Liver (tissue), 9 donors: ENCODE data around the gene PPARD. TPM values are rescaled to one million over a fixed set of nuclear protein-coding genes. Genes with fewer than 3 reads are reported as not detected.

Source experiments
- DNase-seq: peaks from one replicate; pipeline ENCODE4 v3.0.0-alpha.2; 2017; ENCODE audit warnings: low spot score
- H3K27ac ChIP-seq, 2 donors: one replicate each; pipeline ENCODE4 v1.7.0; 2013; ENCODE audit warnings: inconsistent platforms in 2 of 2, low read length in 2 of 2, control low read depth in 1 of 2, low read depth in 1 of 2, mild to moderate bottlenecking in 1 of 2
- H3K27me3 ChIP-seq, 4 donors: one replicate each; pipeline versions ENCODE4 v1.6.1 to v1.7.0; 2013; ENCODE audit warnings: low read length in 3 of 4, inconsistent platforms in 1 of 4, mild to moderate bottlenecking in 1 of 4, moderate library complexity in 1 of 4; ENCODE audit not compliant: control insufficient read depth in 4 of 4, insufficient read depth in 4 of 4
- H3K36me3 ChIP-seq, 4 donors: one replicate each; pipeline versions ENCODE4 v1.6.1 to v1.7.0; 2013; ENCODE audit warnings: low read length in 3 of 4, mild to moderate bottlenecking in 3 of 4, low read depth in 1 of 4, moderate library complexity in 1 of 4; ENCODE audit not compliant: control insufficient read depth in 4 of 4, insufficient read depth in 3 of 4
- H3K4me1 ChIP-seq, 4 donors: one replicate each; pipeline versions ENCODE4 v1.6.1 to v1.7.0; 2013; ENCODE audit warnings: low read length in 3 of 4, mild to moderate bottlenecking in 3 of 4, moderate library complexity in 1 of 4; ENCODE audit not compliant: control insufficient read depth in 4 of 4, insufficient read depth in 4 of 4
- H3K4me3 ChIP-seq, 3 donors: one replicate each; pipeline versions ENCODE4 v1.6.1 to v1.7.0; 2013; ENCODE audit warnings: low read length in 3 of 3, control low read depth in 1 of 3, low read depth in 1 of 3, mild to moderate bottlenecking in 1 of 3
- H3K9ac ChIP-seq, 2 donors: one replicate each; pipeline ENCODE4 v1.7.0; 2013; ENCODE audit warnings: low read length in 2 of 2, mild to moderate bottlenecking in 2 of 2, moderate library complexity in 2 of 2, control low read depth in 1 of 2, low read depth in 1 of 2
- H3K9me3 ChIP-seq, 4 donors: one replicate each; pipeline versions ENCODE4 v1.6.1 to v1.7.0; 2013; ENCODE audit warnings: low read length in 3 of 4; ENCODE audit not compliant: control insufficient read depth in 4 of 4
- ATF3 ChIP-seq: IDR thresholded peaks from 2 replicates; pipeline ENCODE4 v1.6.1; 2016; ENCODE audit warnings: antibody characterized with exemption
- CTCF ChIP-seq: fragments of 150-350 bp; IDR thresholded peaks from 2 replicates; pipeline ENCODE4 v1.5.1; 2017; ENCODE audit warnings: improper control_type of control experiment, low read depth, low read length; ENCODE audit not compliant: missing input control
- EGR1 ChIP-seq, 2 donors: IDR thresholded peaks; 2 replicates each; pipeline ENCODE4 v1.6.1; 2016 to 2018; ENCODE audit warnings: antibody characterized with exemption in 2 of 2, low read depth in 2 of 2
- FOXA1 ChIP-seq: IDR thresholded peaks from 2 replicates; pipeline ENCODE4 v1.6.1; 2016; ENCODE audit warnings: antibody characterized with exemption
- FOXA2 ChIP-seq: IDR thresholded peaks from 2 replicates; pipeline ENCODE4 v1.6.1; 2016; ENCODE audit warnings: antibody characterized with exemption
- GABPA ChIP-seq, 2 donors: IDR thresholded peaks in 1 of 2; conservative IDR thresholded peaks in 1 of 2; 2 replicates each; pipeline ENCODE4 v1.6.1; 2016; ENCODE audit warnings: antibody characterized with exemption in 2 of 2, mild to moderate bottlenecking in 1 of 2, moderate library complexity in 1 of 2
- HNF4A ChIP-seq, 2 donors: conservative IDR thresholded peaks; 2 replicates each; pipeline ENCODE4 v1.6.1; 2016; ENCODE audit warnings: antibody characterized with exemption in 2 of 2, mild to moderate bottlenecking in 2 of 2
- HNF4G ChIP-seq: IDR thresholded peaks from 2 replicates; pipeline ENCODE4 v1.6.1; 2016; ENCODE audit warnings: antibody characterized with exemption
- JUND ChIP-seq, 2 donors: IDR thresholded peaks; 2 replicates each; pipeline ENCODE4 v1.6.1; 2016; ENCODE audit warnings: antibody characterized with exemption in 2 of 2
- MAX ChIP-seq: IDR thresholded peaks from 2 replicates; pipeline ENCODE4 v1.6.1; 2016; ENCODE audit warnings: antibody characterized with exemption
- NR2F2 ChIP-seq: IDR thresholded peaks from 2 replicates; pipeline ENCODE4 v1.6.1; 2016; ENCODE audit warnings: antibody characterized with exemption
- RAD21 ChIP-seq, 2 donors: IDR thresholded peaks; 2 replicates each; pipeline ENCODE4 v1.6.1; 2016; ENCODE audit warnings: antibody characterized with exemption in 2 of 2, mild to moderate bottlenecking in 2 of 2
- REST ChIP-seq: IDR thresholded peaks from 2 replicates; pipeline ENCODE4 v1.6.1; 2016; ENCODE audit warnings: antibody characterized with exemption, mild to moderate bottlenecking
- RXRA ChIP-seq, 2 donors: IDR thresholded peaks; 2 replicates each; pipeline ENCODE4 v1.6.1; 2017 to 2018; ENCODE audit warnings: antibody characterized with exemption in 2 of 2, mild to moderate bottlenecking in 1 of 2
- SP1 ChIP-seq: IDR thresholded peaks from 2 replicates; pipeline ENCODE4 v1.6.1; 2018; ENCODE audit warnings: antibody characterized with exemption, mild to moderate bottlenecking
- TAF1 ChIP-seq: conservative IDR thresholded peaks from 2 replicates; pipeline ENCODE4 v1.6.1; 2016; ENCODE audit warnings: antibody characterized with exemption, mild to moderate bottlenecking
- YY1 ChIP-seq: IDR thresholded peaks from 2 replicates; pipeline ENCODE4 v1.6.1; 2016; ENCODE audit warnings: antibody characterized with exemption, mild to moderate bottlenecking
- ZBTB33 ChIP-seq: IDR thresholded peaks from 2 replicates; pipeline ENCODE4 v1.6.1; 2016; ENCODE audit warnings: antibody characterized with exemption
- WGBS: extraction: QIAGEN DNeasy Blood & Tissue Kit; methylation state at CpG from one replicate; pipeline ENCODE4 v1.1.7; 2013; 5-methylcytosine and 5-hydroxymethylcytosine counted together
- polyA plus RNA-seq, 2 donors: library from polyadenylated mRNA; stranded (reverse) in 1 of 2; unstranded in 1 of 2; fragments of 200-250 nt in 1 of 2; fragments of >200 nt in 1 of 2; fragmentation: Nextera tagmentation in 1 of 2; extraction: Ambion mirVana in 1 of 2; gene quantifications; one replicate each; pipeline versions ENCODE4 v1.2.1 to v1.2.3, GENCODE V29; 2013 to 2015
- total RNA-seq, 2 donors: library from RNA; depleted of rRNA; stranded (reverse); fragments of >200 nt; gene quantifications; one replicate each; pipeline ENCODE4 v1.2.3, GENCODE V29; 2014
- donor health status: healthy.
- donor health status: healthy.
- donor health status: healthy.
- donor health status: healthy.
- donor health status: healthy.

PPARD gene
- total and polyA plus RNA-seq, 4 donors: 2.1 to 7.8 (median 5.1) TPM

GRCh38 chr6:35413911-35414310 lies 71.6 kb downstream of the PPARD start:
- peaks cover 9 to 31% (median 24%) of the 10 kb centered on the region in 4 donors for H3K4me1 ChIP-seq
- TF ChIP-seq RXRA (IDR thresholded peaks at IDR 0.05): no peak
- TF ChIP-seq TAF1: no peak
- no peak for TF ChIP-seq FOXA1
- no peaks in the 10 kb centered on the region for H3K27me3 ChIP-seq
- peaks cover 0 to 12% (median 3%) of the 10 kb centered on the region in 4 donors for H3K36me3 ChIP-seq
- no peaks in the 10 kb centered on the region for H3K9me3 ChIP-seq
- H3K9ac ChIP-seq: no peak overlapping the region
- no peak overlapping the region for H3K27ac ChIP-seq
- WGBS: 95% methylated on average over 6 of the region's 6 CpGs
- no peak overlapping the region for H3K4me3 ChIP-seq
- no peak for DNase-seq

- H3K27me3 ChIP-seq: no peaks in the 10 kb centered on the region
- peak overlapping the region; percentile 33 to 76 for H3K27ac ChIP-seq
- H3K9me3 ChIP-seq: no peaks in the 10 kb centered on the region
- H3K9ac ChIP-seq: no peak overlapping the region
- TF ChIP-seq JUND (IDR thresholded peaks at IDR 0.05) (peak; percentile 71 to 87), ATF3 (no peak), TAF1 (no peak), ZBTB33 (peak; percentile 90), SP1 (peak; percentile 88), HNF4A (conservative IDR thresholded peaks at IDR 0.05) (peak; percentile 83 to 96), HNF4G (no peak), RAD21 (IDR thresholded peaks at IDR 0.05) (peak; percentile 75 to 76), EGR1 (IDR thresholded peaks at IDR 0.05; ENCODE audit: low read depth in 2 of 2) (peak in 1 of 2 donors; percentile 73), YY1 (peak; percentile 89), CTCF (peak; percentile 57), GABPA (IDR thresholded peaks at IDR 0.05 in 1 of 2, conservative IDR thresholded peaks at IDR 0.05 in 1 of 2) (peak in 1 of 2 donors; percentile 45), NR2F2 (no peak), REST (peak; percentile 83), RXRA (IDR thresholded peaks at IDR 0.05) (peak; percentile 85 to 99), MAX (peak; percentile 88), FOXA2 (peak; percentile 100), FOXA1 (peak; percentile 99)
- 25% methylated on average over 7 of the region's 7 CpGs for WGBS
- H3K4me1 ChIP-seq: peaks cover 11 to 34% (median 26%) of the 10 kb centered on the region in 4 donors
- peak; percentile 57 for DNase-seq
- H3K4me3 ChIP-seq: no peak overlapping the region
- H3K36me3 ChIP-seq: peaks cover 0 to 14% (median 3%) of the 10 kb centered on the region in 4 donors
Observed at GRCh38 chr6:35415065-35415891, 72.9 kb downstream of the PPARD start.
